DND-41 (cell line): ENCODE measurements around the gene SUMO1.
A peak's percentile ranks its signal among the peaks of the same experiment; 100 is the strongest.

Source experiments
- ATAC-seq: fragments of 200-7000 bp; cut with Tn5 transposase; 3 replicates; pipeline ENCODE4 v1.9.1; 2021; ENCODE audit warnings: low read depth; ENCODE audit not compliant: insufficient read depth
- DNase-seq: peaks from one replicate; pipeline ENCODE4 v3.0.0-alpha.2; 2020
- H2AFZ ChIP-seq: 2 replicates; pipeline ENCODE4 v1.6.0; 2012; ENCODE audit warnings: low read depth, low read length
- H3K27ac ChIP-seq: 2 replicates; pipeline ENCODE4 v1.5.1; 2012; ENCODE audit warnings: low read length, inconsistent platforms
- H3K27me3 ChIP-seq: fragments of 200-600 bp; sonication (generic); 2 replicates; pipeline ENCODE4 v1.6.0; 2012; ENCODE audit warnings: low read length, mild to moderate bottlenecking, inconsistent platforms; ENCODE audit not compliant: insufficient read depth, poor library complexity
- H3K36me3 ChIP-seq: 2 replicates; pipeline ENCODE4 v1.5.1; 2012; ENCODE audit warnings: low read length, inconsistent platforms; ENCODE audit not compliant: insufficient read depth
- H3K4me1 ChIP-seq: 2 replicates; pipeline ENCODE4 v1.5.1; 2012; ENCODE audit warnings: mild to moderate bottlenecking, low read length; ENCODE audit not compliant: insufficient read depth
- H3K4me2 ChIP-seq: 2 replicates; pipeline ENCODE4 v1.6.0; 2012; ENCODE audit warnings: mild to moderate bottlenecking, moderate library complexity, low read length, inconsistent platforms; ENCODE audit not compliant: insufficient read depth
- H3K4me3 ChIP-seq, 2 experiments: fragments of 200-600 bp in 1 of 2; shearing (Covaris generic) in 1 of 2; 2 replicates each; pipeline ENCODE4 v1.5.1; 2012 to 2016; ENCODE audit warnings: inconsistent platforms in 2 of 2, low read length in 2 of 2, mild to moderate bottlenecking in 2 of 2, low read depth in 1 of 2, moderate library complexity in 1 of 2
- H3K79me2 ChIP-seq: 2 replicates; pipeline ENCODE4 v1.6.0; 2012; ENCODE audit warnings: low read length, inconsistent platforms; ENCODE audit not compliant: insufficient read depth
- H3K9ac ChIP-seq: 2 replicates; pipeline ENCODE4 v1.6.0; 2012; ENCODE audit warnings: low read depth, mild to moderate bottlenecking, inconsistent platforms, low read length, moderate library complexity
- H3K9me3 ChIP-seq: 2 replicates; pipeline ENCODE4 v1.5.1; 2012; ENCODE audit warnings: low read length, moderate library complexity, mild to moderate bottlenecking, inconsistent platforms; ENCODE audit not compliant: insufficient read depth, severe bottlenecking
- H4K20me1 ChIP-seq: 2 replicates; pipeline ENCODE4 v1.6.0; 2012; ENCODE audit warnings: low read length; ENCODE audit not compliant: insufficient read depth
- CTCF ChIP-seq: IDR thresholded peaks from 2 replicates; pipeline ENCODE4 v1.5.1; 2012; ENCODE audit warnings: borderline replicate concordance, low read length, moderate library complexity, mild to moderate bottlenecking; ENCODE audit not compliant: poor library complexity, severe bottlenecking; ENCODE audit errors: extremely low read depth
- EZH2 ChIP-seq: IDR thresholded peaks from 3 replicates; pipeline ENCODE4 v1.6.1; 2012; ENCODE audit warnings: borderline replicate concordance, low read depth, mild to moderate bottlenecking, moderate library complexity, low read length, inconsistent platforms; ENCODE audit not compliant: severe bottlenecking

SUMO1 gene

DNA sequence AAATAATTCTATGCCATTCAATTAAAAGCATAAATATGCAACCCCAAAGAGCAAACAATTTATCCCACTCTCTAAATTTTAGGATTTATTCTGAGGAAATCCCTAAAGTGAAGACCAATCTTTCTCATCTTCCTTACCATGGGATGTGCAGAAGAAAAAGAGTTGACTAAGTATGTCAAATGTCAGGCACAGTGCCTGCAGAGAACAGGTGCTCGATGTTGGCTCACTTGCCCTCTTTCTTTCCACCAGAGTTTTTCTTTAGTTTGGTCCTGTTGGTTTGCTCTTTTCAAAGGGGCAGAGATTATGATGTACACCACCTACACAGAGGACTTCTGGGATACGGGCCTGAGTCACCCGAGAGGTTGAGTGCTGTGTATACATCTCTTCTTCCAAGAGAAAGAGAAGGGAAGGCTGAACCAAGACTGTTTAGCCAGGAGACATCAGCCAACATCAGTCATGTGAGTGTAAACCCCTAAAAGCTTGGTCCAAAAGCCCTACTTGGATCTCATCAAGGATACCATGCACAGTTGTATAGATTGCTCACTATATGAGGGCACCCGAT, 51.7 kb downstream of the SUMO1 start:
- Histone ChIP-seq H3K9ac (no peak overlapping the region), H3K79me2 (no peaks in the 10 kb centered on the region), H3K9me3 (no peaks in the 10 kb centered on the region), H3K27ac (no peak overlapping the region), H4K20me1 (no peaks in the 10 kb centered on the region), H3K4me1 (no peaks in the 10 kb centered on the region), H2AFZ (no peak overlapping the region), H3K4me3 (no peak overlapping the region), H3K4me2 (no peak overlapping the region), H3K27me3 (peaks cover 8% of the 10 kb centered on the region), H3K36me3 (no peaks in the 10 kb centered on the region)
- DNase-seq (no peak), ATAC-seq (no peak)
- TF ChIP-seq CTCF (no peak), EZH2 (no peak)

DNA sequence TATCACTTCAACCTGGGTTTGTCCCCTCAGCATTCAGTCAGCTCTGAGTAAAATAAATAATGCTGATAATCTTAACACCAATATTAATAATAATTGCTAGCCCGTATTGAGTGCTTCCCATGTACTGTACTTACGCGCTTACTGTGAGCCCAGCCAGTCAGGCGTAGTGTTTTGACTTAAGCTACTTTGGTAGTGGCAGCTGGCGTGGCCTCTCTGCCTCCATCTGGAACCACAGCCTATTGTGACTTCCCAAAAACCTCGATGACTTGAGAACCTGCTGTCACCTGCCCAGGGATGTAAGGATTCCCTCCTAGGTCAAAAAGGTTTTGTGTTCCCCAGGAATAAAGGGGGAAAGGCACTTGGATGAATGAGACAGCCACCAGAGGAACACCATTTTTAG, 53.2 kb downstream of the SUMO1 start:
- no peaks in the 10 kb centered on the region for H3K4me1 ChIP-seq
- H3K9ac ChIP-seq = no peak overlapping the region
- no peaks in the 10 kb centered on the region for H3K9me3 ChIP-seq
- H4K20me1 ChIP-seq = no peaks in the 10 kb centered on the region
- H3K36me3 ChIP-seq = no peaks in the 10 kb centered on the region
- no peak for TF ChIP-seq CTCF
- no peak for TF ChIP-seq EZH2
- no peaks in the 10 kb centered on the region for H3K79me2 ChIP-seq
- ATAC-seq (no peak), DNase-seq (no peak)
- peaks cover 8% of the 10 kb centered on the region for H3K27me3 ChIP-seq
- no peak overlapping the region for H3K4me2 ChIP-seq
- H2AFZ ChIP-seq = no peak overlapping the region
- H3K27ac ChIP-seq = no peak overlapping the region
- no peak overlapping the region for H3K4me3 ChIP-seq

DNA sequence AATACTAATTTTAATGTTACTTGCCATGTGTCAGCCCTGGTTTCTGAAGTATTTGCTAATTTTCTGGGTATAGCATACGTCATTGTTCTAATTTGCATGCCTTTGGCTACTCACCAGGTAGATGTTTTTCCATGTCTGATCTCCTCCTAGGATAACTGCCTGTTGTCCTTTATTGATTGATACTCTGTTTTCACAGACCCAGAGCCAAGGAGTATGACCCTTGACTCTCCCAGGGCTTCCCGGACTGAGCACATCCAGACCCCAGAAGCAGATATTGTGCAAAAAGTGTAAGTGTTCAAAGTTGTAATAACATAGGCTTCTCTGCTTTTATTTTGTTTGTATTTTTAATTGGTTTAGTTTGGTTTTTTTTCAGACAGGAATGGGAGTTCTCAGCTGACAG, 53.8 kb downstream of the SUMO1 start:
- Histone ChIP-seq H3K4me2 (no peak overlapping the region), H4K20me1 (no peaks in the 10 kb centered on the region), H3K9me3 (no peaks in the 10 kb centered on the region), H3K9ac (no peak overlapping the region), H3K79me2 (no peaks in the 10 kb centered on the region), H3K4me3 (no peak overlapping the region), H3K27ac (no peak overlapping the region), H3K36me3 (no peaks in the 10 kb centered on the region), H2AFZ (no peak overlapping the region), H3K4me1 (no peaks in the 10 kb centered on the region), H3K27me3 (peaks cover 8% of the 10 kb centered on the region)
- TF ChIP-seq EZH2 = no peak
- no peak for TF ChIP-seq CTCF
- DNase-seq = no peak
- no peak for ATAC-seq

GRCh38 chr2:202178346-202178958, 59.9 kb downstream of the SUMO1 start:
- no peaks in the 10 kb centered on the region for H3K9me3 ChIP-seq
- H2AFZ ChIP-seq = no peak overlapping the region
- H3K4me3 ChIP-seq = no peak overlapping the region
- H3K4me1 ChIP-seq = no peaks in the 10 kb centered on the region
- no peaks in the 10 kb centered on the region for H3K36me3 ChIP-seq
- no peak overlapping the region for H3K4me2 ChIP-seq
- H3K9ac ChIP-seq = no peak overlapping the region
- ATAC-seq (peak; percentile 93), DNase-seq (peak; percentile 57)
- no peaks in the 10 kb centered on the region for H4K20me1 ChIP-seq
- no peak overlapping the region for H3K27ac ChIP-seq
- no peaks in the 10 kb centered on the region for H3K79me2 ChIP-seq
- H3K27me3 ChIP-seq = peaks cover 2% of the 10 kb centered on the region
- TF ChIP-seq CTCF = peak; percentile 89
- no peak for TF ChIP-seq EZH2
